ES-I3 (cell line): ENCODE measurements around the gene MYO3B.
"Not testable (repeated sequence)": the region's sequence is repeated elsewhere in the genome, so short reads cannot be mapped to it uniquely, and the experiment has no call there.

ENCODE experiments used
- H3K36me3 ChIP-seq: 2 replicates; pipeline ENCODE4 v1.6.1; 2013; ENCODE audit warnings: mild to moderate bottlenecking, low read length, control low read depth, moderate library complexity; ENCODE audit not compliant: insufficient read depth
- H3K4me1 ChIP-seq: 2 replicates; pipeline ENCODE4 v1.6.1; 2013; ENCODE audit warnings: mild to moderate bottlenecking, control low read depth, low read length; ENCODE audit not compliant: insufficient read depth
- H3K9ac ChIP-seq: 2 replicates; pipeline ENCODE4 v1.6.1; 2013; ENCODE audit warnings: low read depth, mild to moderate bottlenecking, low read length, moderate library complexity
- H3K9me3 ChIP-seq: 2 replicates; pipeline ENCODE4 v1.6.1; 2013; ENCODE audit warnings: mild to moderate bottlenecking, low read length, moderate library complexity; ENCODE audit not compliant: control insufficient read depth, insufficient read depth

Gene MYO3B

GRCh38 chr2:170261566-170261965 is 83.6 kb downstream of the MYO3B start:
- H3K9ac ChIP-seq, result no peak overlapping the region

GRCh38 chr2:170262343-170262742 is 84.4 kb downstream of the MYO3B start:
- Histone ChIP-seq H3K9ac (no peak overlapping the region), H3K4me1 (no peaks in the 10 kb centered on the region), H3K9me3 (peaks cover 3% of the 10 kb centered on the region; the same call in 1 of the 2 replicates), H3K36me3 (no peaks in the 10 kb centered on the region)

More at GRCh38 chr2:170261566-170261965, 83.6 kb downstream of the MYO3B start:
- Histone ChIP-seq H3K36me3 (no peaks in the 10 kb centered on the region), H3K4me1 (no peaks in the 10 kb centered on the region), H3K9me3 (peaks cover 3% of the 10 kb centered on the region; the same call in 1 of the 2 replicates)

GRCh38 chr2:170262806-170263205 is 84.9 kb downstream of the MYO3B start:
- Histone ChIP-seq H3K9ac (no peak overlapping the region), H3K4me1 (no peaks in the 10 kb centered on the region), H3K9me3 (peaks cover 3% of the 10 kb centered on the region; the same call in 1 of the 2 replicates), H3K36me3 (no peaks in the 10 kb centered on the region)

GRCh38 chr2:170263728-170264521 is 86.0 kb downstream of the MYO3B start:
- not testable (repeated sequence) for H3K4me1 ChIP-seq, H3K9me3 ChIP-seq, H3K36me3 ChIP-seq, H3K9ac ChIP-seq

GRCh38 chr2:170264522-170264860 is 86.5 kb downstream of the MYO3B start:
- H3K9me3 ChIP-seq, result peaks cover 3% of the 10 kb centered on the region; the same call in 1 of the 2 replicates
- no peaks in the 10 kb centered on the region for H3K4me1 ChIP-seq
- no peak overlapping the region for H3K9ac ChIP-seq
- H3K36me3 ChIP-seq, result no peaks in the 10 kb centered on the region

- peaks cover 3% of the 10 kb centered on the region; the same call in 1 of the 2 replicates for H3K9me3 ChIP-seq
- no peak overlapping the region for H3K9ac ChIP-seq
- no peaks in the 10 kb centered on the region for H3K4me1 ChIP-seq
- no peaks in the 10 kb centered on the region for H3K36me3 ChIP-seq
These were observed 86.9 kb downstream of the MYO3B start for GRCh38 chr2:170264865-170265264.

GRCh38 chr2:170265321-170265720 is 87.4 kb downstream of the MYO3B start:
- H3K9me3 ChIP-seq, result peaks cover 3% of the 10 kb centered on the region; the same call in 1 of the 2 replicates
- no peak overlapping the region for H3K9ac ChIP-seq
- no peaks in the 10 kb centered on the region for H3K4me1 ChIP-seq
- no peaks in the 10 kb centered on the region for H3K36me3 ChIP-seq

- Histone ChIP-seq H3K36me3 (no peaks in the 10 kb centered on the region), H3K9ac (no peak overlapping the region), H3K4me1 (no peaks in the 10 kb centered on the region), H3K9me3 (peaks cover 3% of the 10 kb centered on the region; the same call in 1 of the 2 replicates)
These were observed 88.4 kb downstream of the MYO3B start for GRCh38 chr2:170266358-170266757.

GRCh38 chr2:170267071-170267470 is 89.1 kb downstream of the MYO3B start:
- Histone ChIP-seq H3K9me3 (peaks cover 3% of the 10 kb centered on the region; the same call in 1 of the 2 replicates), H3K4me1 (no peaks in the 10 kb centered on the region), H3K9ac (no peak overlapping the region), H3K36me3 (no peaks in the 10 kb centered on the region)

GRCh38 chr2:170270278-170270864 is 92.4 kb downstream of the MYO3B start:
- Histone ChIP-seq H3K9ac (no peak overlapping the region), H3K36me3 (no peaks in the 10 kb centered on the region), H3K4me1 (no peaks in the 10 kb centered on the region), H3K9me3 (no peaks in the 10 kb centered on the region)

GRCh38 chr2:170271340-170271739 is 93.4 kb downstream of the MYO3B start:
- H3K9me3 ChIP-seq, result no peaks in the 10 kb centered on the region
- no peak overlapping the region for H3K9ac ChIP-seq
- no peaks in the 10 kb centered on the region for H3K4me1 ChIP-seq
- H3K36me3 ChIP-seq, result no peaks in the 10 kb centered on the region

GRCh38 chr2:170276056-170276455 is 98.1 kb downstream of the MYO3B start:
- Histone ChIP-seq H3K4me1 (peaks cover 6% of the 10 kb centered on the region), H3K36me3 (no peaks in the 10 kb centered on the region)

GRCh38 chr2:170276925-170277629 is 99.1 kb downstream of the MYO3B start:
- Histone ChIP-seq H3K9ac (no peak overlapping the region), H3K9me3 (no peaks in the 10 kb centered on the region), H3K4me1 (peaks cover 6% of the 10 kb centered on the region), H3K36me3 (no peaks in the 10 kb centered on the region)

More at GRCh38 chr2:170276056-170276455, 98.1 kb downstream of the MYO3B start:
- H3K9ac ChIP-seq, result no peak overlapping the region
- H3K9me3 ChIP-seq, result no peaks in the 10 kb centered on the region

GRCh38 chr2:170277951-170278350 is 100.0 kb downstream of the MYO3B start:
- Histone ChIP-seq H3K4me1 (peaks cover 10% of the 10 kb centered on the region), H3K9me3 (no peaks in the 10 kb centered on the region), H3K9ac (no peak overlapping the region), H3K36me3 (no peaks in the 10 kb centered on the region)
